IPS-18c (cell line): ENCODE results near the gene SLC9A7.
"Not testable (repeated sequence)": the region's sequence is repeated elsewhere in the genome, so short reads cannot be mapped to it uniquely, and the experiment has no call there.

ENCODE experiments used
- H3K4me3 ChIP-seq: 2 replicates; pipeline ENCODE4 v1.7.0; 2013; ENCODE audit warnings: low read depth, mild to moderate bottlenecking, low read length, moderate library complexity; ENCODE audit not compliant: insufficient read depth
- H3K9me3 ChIP-seq: one replicate; pipeline ENCODE4 v1.6.1; 2013; ENCODE audit warnings: mild to moderate bottlenecking, low read length, moderate library complexity; ENCODE audit not compliant: control insufficient read depth, insufficient read depth

Gene SLC9A7

DNA sequence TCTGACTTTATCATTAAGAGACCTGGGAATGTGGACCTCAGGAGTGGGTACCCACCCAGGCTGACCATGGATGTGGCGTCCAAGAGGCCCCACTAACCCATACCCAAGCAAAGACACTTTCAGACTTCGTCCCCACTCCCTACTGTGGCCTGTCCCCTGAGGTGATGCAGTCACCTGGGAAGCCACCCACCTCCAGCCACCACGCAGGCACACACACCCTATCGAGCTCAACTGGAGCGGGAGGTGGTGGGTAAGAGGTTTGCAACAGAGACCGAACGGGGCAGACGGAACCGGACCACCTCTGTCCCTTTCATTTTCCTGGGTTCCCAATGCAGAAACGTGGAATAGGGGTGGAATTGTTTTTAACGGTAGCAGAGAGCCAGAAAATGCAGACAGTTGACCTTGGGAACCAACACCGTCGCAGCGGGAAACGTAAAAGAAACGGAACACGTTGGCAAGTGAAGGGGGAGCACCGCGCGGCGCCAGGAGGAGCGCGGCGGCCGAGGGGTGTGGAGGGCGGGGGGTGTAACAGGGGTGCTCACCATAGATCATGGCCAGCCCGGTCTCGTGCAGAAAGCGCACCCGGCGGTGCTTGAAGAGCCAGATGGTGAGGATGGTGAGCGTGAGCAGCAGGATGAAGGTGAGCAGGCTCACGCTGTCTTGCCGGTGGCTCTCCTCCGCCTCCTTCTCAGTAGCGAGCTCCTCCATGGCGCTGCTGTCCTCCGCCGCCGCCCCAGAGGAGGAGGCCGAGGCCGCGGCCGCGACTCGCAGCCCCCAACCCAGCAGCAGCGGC lies 559 bp downstream of the SLC9A7 start:
- Histone ChIP-seq H3K4me3 (peak overlapping the region; percentile 69), H3K9me3 (peaks cover 12% of the 10 kb centered on the region)

DNA sequence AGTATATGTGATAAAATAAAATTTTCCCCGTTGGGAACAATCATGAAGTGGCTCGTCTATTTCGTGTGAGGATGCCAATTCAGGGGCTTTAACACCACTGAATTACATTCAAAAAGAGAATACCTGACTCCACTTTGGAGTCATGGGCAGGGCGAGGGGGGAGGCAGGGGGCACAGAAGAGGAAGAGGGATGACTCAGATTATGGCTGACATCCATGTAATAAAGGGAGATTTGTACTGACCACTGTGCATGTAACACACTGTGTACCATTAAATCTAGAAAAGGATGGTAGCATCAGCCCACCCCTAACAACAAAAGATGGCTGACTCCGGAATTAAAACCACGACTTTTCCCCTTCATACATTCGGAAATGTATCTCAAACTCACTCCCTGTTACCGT lies 1.3 kb downstream of the SLC9A7 start:
- Histone ChIP-seq H3K9me3 (peaks cover 10% of the 10 kb centered on the region), H3K4me3 (peak overlapping the region; percentile 69; the same call in 1 of the 2 replicates)

DNA sequence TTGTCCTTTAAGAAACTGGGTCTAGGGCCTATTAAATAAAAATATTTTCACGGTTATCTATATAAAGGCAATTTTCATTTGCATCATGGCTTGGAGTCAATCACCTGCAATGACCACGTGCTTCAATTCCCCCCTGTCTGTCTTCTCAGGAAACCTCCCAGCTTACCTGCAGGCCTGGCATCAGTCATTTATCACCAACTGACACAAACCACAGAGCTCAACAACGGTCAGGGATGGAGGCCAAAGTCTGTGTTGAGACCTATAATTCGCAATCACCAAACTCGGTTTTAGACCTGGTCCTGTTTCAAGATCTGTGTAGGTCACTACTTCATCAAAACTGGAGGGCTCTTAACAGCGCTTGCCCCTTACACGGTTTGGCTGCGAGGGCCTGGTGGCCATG lies 1.9 kb downstream of the SLC9A7 start:
- peaks cover 9% of the 10 kb centered on the region for H3K9me3 ChIP-seq
- H3K4me3 ChIP-seq: no peak overlapping the region

DNA sequence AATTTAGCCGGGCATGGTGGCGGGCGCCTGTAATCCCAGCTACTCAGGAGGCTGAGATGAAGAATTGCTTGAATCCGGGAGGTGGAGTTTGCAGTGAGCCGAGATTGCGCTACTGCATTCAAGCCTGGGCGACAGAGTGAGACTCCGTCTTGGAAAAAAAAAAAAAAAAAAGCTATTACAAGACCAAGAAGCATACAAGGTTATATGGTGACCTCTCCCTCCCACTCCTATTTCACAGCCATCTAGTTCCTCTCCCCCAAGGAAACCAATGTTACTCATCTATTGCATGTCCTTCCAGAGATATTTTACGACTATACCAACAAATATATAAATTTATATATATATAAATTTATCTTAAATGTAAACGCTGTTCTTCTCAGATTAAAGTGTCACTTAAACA lies 3.2 kb downstream of the SLC9A7 start:
- Histone ChIP-seq H3K9me3 (peaks cover 8% of the 10 kb centered on the region), H3K4me3 (no peak overlapping the region)

DNA sequence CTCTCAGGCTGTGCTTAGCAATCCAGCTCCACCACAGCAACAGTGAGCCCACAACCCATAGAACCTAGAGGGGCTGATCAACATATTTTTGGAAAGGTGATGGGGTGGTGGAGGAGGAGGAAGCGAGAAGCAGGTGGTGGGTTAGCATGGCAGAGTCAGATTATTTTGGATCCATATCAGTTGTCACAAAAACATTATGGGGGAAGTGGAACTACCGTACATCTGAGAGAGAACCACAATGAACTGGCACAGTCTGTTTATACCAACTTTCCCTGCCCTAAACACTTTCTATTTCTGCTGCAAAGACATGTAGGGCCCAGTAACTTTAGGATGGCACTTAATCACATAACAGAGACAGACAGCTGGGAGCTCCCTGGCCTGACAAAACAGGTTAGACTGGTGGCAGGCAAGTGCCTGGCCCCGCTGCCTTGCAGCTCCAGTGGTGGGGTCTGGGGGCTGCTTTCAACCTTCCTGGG lies 4.3 kb downstream of the SLC9A7 start:
- Histone ChIP-seq H3K9me3 (peaks cover 6% of the 10 kb centered on the region), H3K4me3 (no peak overlapping the region)

DNA sequence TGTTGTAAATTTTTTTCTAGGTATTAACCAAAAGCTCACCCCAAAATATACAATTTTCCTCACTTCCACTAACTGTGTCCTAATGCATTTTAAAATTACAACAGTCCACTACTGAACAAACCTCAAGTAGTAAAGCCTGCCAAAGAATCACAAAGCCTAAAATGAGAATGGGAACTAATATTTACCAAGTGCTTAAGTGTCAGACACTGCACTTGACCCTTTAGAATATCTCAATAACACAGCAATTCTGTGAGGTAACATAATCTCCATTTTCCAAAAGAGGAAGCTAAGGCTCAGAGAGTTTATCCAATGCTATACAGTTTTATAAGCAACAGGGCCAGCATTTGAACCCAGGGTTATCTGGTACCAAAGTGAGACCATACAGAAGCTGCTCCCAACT lies 4.9 kb downstream of the SLC9A7 start:
- H3K9me3 ChIP-seq: peaks cover 8% of the 10 kb centered on the region
- H3K4me3 ChIP-seq: no peak overlapping the region

DNA sequence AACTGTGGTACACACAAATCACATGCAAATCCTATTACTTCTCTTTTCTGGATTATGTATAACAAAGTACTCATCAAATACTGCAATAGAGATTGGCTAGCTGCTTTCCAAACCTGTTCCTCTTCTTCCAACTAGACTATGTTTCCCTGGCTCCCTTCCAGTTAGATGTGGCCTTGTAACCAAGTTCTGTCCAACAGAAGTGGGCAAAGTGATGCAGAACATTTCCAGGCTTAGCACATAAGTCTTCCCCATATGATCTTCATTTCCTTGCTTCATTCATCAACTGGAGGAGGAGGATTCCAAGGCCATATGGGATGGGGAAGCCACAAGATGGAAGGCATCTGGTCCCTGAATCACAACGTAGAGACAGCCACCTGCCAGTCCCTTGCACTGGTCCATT lies 8.0 kb downstream of the SLC9A7 start:
- H3K4me3 ChIP-seq: no peak overlapping the region
- peaks cover 4% of the 10 kb centered on the region for H3K9me3 ChIP-seq

DNA sequence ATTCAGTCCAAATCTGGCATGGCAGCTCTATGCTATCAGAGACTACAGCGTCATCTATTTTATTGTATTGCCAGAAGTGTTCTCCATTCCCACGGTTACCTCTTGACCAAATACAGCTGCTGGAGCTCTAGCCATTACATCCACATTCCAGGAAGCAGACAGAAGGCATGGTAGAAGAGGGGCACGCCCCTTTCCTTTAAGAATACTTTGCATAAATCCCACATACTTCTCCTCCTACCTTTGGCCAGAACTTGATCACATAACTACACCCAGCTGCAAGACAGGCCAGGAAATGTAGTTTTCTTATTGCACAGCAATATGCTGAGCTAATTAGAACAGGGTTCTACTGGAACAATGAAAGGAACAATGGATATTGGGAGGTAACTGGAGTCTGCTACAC lies 14.9 kb downstream of the SLC9A7 start:
- H3K4me3 ChIP-seq: no peak overlapping the region
- peaks cover 4% of the 10 kb centered on the region for H3K9me3 ChIP-seq

DNA sequence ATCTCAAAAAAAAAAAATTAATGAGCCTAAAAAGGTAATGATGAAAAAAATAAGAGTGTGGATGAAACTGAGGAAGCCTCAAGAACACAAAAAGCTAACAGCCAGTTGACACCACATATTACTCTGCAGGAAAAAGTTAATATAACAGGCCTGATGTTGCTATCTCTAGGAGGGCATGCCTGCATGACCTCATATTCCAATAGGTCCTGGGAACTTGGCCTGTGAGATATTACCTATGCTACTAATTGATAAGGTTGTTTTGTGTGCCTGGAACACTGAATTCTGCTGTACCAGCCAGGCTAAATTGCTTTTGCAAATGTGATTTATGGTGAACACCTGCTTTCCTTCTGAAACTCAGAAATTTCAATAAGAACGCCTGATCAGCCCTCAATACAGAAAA lies 15.9 kb downstream of the SLC9A7 start:
- Histone ChIP-seq H3K9me3 (peaks cover 2% of the 10 kb centered on the region), H3K4me3 (no peak overlapping the region)

DNA sequence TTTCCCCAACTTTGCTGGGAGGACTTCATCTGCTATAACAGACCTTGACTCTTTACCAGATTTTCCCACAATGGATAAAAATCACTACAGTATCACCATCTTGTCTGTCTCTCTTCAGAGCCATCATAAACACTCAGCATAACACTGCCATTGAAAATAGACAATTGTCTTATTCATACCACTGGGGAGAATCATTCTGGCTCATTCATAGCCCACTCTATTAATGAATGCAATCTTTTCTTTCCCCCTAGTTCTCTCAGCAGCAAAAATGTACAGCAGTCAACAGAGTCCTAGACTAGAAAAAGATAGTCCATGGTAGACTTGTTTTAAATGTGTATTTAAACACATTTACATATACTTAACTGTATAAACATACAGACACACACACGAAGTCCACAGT lies 19.2 kb downstream of the SLC9A7 start:
- H3K9me3 ChIP-seq: peaks cover 4% of the 10 kb centered on the region
- no peak overlapping the region for H3K4me3 ChIP-seq

DNA sequence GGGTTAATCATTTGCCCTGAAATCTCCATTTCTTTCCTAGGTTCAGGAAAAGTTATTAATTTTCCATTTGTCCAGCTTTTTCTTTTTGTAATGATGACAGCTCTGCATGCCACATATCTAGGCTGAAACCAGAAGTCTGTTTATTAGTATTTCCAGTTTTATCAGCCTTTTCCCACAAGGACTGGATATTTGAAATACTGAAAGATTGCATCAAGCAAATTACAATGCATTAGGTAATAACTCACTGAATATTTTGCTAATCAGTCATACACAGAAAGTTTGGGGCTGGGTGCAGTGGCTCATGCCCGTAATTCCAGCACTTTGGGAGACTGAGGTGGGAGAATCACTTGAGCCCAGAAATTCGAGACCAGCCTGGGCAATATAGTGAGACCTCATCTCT lies 21.5 kb downstream of the SLC9A7 start:
- H3K4me3 ChIP-seq: no peak overlapping the region
- peaks cover 4% of the 10 kb centered on the region for H3K9me3 ChIP-seq

DNA sequence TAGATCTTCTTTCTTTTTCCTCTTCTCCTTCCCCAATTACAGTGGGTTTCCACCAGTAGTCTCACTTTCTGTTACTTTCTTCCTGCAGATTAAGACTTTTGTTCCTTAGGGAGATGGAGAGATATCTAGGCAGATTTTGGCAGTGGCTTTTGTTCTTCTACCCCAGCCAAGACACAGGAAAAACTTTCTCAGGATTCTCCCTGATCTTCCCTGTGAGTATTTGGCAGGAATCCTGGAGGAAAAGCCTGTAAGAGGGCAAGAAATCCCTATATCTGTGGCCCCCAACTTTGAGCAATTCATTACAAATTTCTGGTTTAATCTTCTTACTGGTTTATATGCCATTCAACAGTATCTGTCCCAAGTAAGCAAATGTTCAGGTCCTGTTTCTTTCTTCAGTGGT lies 21.9 kb downstream of the SLC9A7 start:
- H3K9me3 ChIP-seq: peaks cover 8% of the 10 kb centered on the region
- no peak overlapping the region for H3K4me3 ChIP-seq

DNA sequence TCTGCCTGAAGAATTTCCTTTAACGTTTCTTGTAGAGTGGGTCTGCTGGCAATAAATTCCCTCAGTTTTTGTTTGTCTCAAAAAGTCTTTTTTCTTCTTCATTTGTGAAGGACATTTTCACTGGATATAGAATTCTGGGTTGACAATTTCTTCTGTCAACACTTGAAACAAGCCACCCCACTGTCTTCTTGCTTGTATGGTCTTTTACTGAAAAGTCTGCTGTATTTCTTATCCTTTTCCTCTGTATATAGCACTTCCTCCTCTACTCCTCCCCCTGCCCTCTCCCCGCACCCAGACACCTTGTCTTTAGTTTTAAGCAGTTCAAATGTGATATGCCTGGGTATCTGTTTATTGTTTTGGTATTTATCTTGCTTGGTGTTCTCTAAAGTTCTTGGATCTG lies 23.3 kb downstream of the SLC9A7 start:
- H3K9me3 ChIP-seq: peaks cover 8% of the 10 kb centered on the region
- no peak overlapping the region for H3K4me3 ChIP-seq

DNA sequence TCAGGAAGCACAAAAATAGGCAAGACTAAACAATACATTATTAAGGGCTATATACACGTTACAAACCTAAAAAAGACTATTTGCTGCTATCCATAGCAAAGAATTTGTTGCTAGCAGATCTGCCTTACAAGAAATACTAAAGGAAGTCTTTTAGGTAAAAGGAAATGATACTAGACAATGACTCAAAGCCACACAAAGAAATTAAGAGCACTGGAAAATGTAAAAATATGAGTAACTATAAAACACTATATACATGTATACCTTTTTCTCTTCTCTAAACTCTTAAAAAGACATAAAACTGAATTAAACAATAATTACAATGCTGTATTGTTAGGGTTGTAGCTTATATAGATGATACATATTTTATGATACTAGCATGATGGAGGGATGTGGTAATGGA lies 25.7 kb downstream of the SLC9A7 start:
- peaks cover 6% of the 10 kb centered on the region for H3K9me3 ChIP-seq
- no peak overlapping the region for H3K4me3 ChIP-seq

DNA sequence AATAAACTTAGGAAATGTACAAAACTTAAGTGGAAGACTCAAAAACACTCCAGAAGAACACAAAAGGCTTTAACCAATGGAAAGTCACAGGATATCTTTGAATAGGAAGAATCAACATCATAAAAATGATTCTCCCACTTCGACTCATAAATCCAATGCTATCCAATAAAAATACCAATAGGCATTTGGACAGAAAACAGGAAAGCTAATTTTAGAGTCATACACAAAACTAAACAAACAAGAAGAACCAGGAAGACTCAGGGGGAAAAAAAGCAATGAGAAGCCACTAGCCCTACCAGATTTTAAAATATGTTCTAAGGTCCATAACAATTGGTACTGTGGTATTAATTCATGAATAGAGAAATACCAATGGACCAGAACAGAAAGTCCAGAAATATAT lies 28.2 kb downstream of the SLC9A7 start:
- Histone ChIP-seq H3K9me3 (peaks cover 4% of the 10 kb centered on the region), H3K4me3 (no peak overlapping the region)

DNA sequence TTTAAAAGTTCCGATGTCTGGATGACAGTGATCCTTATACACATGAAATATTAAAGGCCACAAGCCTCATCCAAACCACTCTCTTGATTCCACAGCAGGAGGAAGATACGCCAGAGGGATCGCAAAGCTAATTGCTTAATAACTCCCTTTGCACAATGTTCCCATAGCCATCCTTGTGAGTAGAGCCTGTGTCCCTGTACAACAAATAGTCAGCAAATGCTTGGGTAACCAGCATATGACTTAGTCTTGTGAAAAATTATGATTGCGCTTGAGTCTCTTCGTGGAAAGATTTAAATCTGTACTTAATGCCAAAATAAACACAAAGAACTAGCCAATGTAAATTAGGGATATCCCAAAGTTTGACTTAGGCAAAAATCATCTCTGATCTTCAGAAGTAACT lies 31.5 kb downstream of the SLC9A7 start:
- Histone ChIP-seq H3K9me3 (peaks cover 9% of the 10 kb centered on the region), H3K4me3 (no peak overlapping the region)

DNA sequence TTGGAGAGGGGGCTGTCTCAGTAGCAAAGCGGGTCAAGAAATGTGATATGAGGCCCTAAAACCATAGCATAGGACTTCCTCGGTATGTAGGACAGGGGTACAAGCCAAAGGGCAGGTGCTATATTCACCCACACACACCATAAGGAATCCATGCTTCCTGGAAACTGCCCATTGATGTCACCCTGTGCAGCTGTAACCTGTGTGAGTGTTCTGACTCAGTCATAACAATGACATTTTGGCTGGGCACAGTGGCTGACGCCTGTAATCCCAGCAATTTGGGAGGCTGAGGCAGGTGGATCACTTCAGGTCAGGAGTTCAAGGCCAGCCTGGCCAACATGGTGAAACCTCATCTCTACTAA lies 35.4 kb downstream of the SLC9A7 start:
- H3K4me3 ChIP-seq, H3K9me3 ChIP-seq: not testable (repeated sequence)

DNA sequence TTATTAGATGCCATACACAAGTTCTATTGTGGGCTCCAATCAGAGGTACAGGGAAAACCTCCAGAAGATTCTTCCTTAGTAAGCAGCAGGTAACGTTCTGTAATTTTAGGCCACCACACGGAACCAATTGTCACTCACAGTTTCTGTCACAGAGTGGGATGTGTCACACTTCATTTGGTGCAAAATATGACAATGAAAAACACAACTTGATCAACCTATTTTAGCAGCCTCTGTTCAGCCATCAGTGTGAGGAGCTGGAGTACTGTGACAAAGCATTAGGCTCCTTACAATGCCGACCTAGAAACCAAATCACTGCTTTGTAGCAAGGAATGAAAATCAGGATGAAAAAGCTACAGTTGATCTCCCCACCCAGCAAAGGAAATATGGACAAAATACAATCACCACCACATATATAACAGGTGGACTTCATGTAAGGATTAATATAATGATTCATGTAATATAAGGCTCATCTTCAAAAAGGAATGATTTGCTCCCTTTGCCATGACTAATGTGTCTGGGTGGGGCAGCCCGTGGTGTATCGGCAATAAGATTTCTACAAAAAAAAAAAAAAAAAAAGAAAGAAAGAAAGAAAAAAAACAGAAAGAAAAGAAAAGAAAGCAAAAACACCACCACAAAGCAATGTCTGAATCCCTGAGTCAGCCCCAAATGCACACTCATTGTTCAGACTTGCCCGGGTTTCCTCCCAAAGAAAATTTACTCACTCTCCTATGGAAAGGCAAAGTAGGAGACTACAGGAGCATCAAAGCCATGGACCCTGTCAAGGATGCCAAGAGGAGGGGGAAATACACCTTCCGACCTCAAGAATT lies 36.0 kb downstream of the SLC9A7 start:
- Histone ChIP-seq H3K9me3 (peaks cover 5% of the 10 kb centered on the region), H3K4me3 (no peak overlapping the region)
